HuH-7 (cell line): ENCODE data around the gene SMIM35.

Experiments used
- DNase-seq: peaks from one replicate; pipeline ENCODE4 v3.0.0; 2011; ENCODE audit warnings: low spot score

Gene SMIM35

DNA sequence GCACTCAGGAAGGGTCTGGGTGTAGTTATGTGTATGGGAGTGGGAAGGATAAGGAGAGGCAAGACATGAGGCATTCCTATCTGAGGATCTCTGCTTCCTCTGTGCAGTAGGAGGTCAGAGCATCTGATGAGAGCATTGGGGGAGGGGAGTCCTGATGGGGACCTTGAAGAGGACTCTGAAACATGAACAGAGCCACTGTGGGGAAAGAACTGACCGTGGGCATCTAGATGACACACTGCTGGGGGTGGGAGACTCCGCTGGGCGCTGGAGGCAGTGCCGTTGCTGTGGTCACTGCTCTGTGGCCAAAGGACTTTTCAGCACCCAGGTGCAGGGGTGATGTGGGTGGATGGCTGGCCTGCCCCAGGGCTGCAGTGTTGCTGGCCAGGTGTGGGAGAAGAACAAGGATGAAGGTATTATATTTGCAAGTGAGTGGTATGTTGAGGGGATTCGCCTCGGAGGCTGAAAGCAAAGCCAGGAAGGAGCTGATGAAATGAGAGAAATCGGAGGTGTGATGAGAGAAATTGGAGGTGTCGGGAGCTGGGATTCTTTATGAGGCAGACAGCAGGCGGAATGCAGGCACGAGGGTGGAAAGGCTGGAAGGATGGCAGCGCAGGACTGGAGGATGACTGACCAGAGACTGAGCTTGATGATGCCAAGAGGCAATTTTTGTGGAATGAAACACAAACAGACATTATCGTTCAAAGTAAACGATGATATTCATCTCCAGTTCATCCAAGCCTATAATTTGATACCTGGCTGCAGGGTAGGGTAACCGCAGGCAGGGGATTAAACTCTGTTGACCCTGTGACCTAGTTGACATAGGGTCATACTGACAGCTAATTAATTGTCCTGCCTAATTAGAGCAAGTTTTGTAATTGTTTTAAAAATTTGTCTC, 29.3 kb downstream of the SMIM35 start:
- no peak for DNase-seq

DNA sequence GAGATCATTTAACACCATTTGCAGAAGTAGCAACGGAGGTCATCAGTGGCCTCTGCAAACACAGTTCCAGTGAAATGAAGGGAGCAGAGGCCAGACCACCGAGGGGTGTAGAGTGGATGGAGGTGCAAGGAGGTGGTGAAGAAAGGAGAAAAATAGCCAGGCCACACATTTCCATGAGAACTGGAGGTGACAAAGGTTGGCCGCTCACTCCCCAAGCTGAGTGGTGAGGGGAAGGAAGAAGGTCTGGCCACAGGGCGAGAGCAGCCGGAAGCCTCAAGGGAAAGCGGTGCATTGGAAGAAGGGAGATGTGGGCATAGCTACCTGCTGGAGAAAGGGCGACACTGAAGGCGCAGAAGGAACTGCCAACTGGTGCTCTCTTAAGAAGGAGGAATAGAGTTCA, 30.0 kb downstream of the SMIM35 start:
- no peak for DNase-seq

DNA sequence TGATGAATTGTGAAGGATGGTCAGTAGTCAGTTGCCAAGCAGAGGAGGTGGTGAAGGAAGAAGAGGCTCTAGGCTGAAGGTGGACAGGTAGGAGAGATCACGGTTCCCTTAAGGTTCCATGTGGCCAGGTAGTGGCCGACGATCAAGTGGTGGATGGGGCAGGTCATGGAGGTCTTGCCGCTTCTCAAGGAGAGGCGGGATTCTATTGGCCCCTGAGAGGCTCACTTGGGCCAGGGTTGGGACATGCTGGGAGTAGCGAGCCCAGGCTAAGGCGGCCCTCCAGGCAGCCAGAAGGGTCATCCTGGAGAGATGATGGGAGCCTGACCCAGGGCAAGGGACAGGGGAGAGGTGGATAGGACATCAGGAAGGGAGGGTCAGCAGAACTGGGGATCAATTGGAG, 30.8 kb downstream of the SMIM35 start:
- DNase-seq: no peak

DNA sequence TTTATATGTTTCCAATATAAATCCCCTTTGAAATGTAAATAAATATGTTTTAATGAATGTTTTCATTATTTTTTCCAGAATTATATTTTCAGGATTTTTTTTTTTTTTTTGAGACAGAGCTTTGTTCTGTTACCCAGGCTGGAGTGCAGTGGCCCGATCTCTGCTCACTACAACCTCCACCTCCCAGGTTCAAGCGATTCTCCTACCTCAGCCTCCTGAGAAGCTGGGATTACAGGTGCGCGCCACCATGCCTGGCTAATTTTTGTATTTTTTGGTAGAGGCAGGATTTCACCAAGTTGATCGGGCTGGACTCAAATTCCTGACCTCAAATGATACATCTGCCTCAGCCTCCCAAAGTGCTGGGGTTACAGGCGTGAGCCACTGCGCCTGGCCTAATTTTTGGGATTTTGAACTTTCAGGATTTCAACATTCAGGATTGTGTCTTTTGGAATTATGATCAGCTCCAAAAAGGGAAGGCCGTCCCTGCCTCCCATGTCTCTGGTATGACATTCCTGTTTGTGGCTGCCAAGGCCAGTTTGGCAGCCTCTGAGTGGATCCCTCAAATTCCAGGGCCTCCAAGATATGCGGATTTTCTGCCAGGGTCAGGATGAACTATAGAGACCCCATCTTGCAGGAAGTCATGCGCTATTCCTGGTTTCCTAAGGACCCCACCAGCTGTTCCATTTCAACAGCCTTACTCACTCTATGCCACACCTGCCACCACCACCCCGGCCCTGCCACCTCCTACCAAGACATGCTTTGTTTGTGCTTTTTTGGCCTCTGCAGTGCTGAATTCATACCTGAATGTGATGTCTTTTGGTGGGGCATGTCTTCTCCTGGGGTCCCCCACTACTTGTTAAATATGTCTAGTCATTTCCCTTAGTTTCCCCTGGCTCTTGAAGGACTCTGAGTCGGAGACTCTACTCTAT, 31.8 kb downstream of the SMIM35 start:
- DNase-seq: no peak

DNA sequence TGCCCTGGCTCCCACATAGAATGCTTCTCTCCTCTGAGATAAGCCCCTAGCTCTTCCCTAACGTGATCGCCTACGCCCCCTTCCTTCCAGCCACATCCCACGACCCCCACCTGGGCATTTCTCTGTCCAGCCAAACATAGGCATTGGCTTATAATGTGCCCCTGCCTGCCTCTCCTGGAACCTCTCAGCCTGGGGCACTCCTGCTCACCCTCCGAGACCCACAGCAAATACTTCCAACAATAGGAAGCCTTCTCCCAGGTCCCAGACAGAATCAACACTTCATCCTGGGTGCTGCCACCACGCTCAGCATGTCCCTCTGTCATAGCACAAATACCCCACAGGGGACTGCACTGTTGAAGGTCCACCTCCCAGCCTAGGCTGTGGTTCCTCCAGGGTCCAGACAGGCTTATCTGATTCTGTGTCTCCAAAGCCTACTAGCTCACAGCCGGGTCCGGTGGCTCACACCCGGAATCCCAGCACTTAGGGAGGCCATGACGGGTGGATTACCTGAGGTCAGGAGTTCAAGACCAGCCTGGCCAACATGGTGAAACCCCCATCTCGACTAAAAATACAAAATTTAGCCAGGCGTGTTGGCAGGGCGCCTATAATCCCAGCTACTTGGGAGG, 34.1 kb downstream of the SMIM35 start:
- no peak for DNase-seq

DNA sequence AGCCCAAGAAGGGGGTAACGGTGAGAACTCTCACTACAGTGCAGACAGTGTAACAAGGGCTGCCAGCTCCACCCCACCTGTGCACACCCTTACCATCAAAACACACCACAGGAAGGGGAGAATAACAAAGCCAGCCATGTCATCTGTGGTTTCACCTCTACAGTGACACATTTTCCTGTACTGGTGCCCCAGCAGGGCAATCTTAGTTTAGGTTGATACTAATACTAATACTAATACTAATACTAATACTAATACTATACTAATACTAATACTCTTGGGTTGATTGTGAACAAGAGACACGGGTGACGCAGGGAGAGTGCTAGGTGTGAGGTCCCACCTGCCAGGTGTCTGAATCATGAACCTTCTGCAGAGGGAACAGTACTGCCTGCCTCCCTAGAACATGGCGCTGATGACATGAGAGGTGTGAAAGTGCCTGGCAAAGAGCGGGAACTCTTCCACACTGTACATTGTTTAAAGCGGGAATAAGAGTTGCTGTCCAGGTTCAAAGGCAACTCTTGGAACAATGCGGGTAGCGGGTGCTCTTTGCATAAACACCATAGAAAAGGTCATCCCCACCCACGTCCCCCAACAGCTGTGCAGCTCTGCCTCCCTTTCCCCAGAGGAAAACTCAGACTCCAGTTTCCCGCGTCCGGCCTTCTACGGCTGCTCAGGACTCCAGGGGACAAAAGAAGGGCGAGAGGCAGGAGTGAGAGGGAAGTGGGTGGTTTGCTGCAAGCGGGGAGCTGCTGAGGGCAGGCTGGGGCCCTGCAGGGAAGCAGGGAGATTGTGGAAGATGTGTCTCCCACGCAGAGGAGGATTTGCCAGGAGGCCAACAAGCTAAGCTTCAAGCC, 34.9 kb downstream of the SMIM35 start:
- DNase-seq: no peak

DNA sequence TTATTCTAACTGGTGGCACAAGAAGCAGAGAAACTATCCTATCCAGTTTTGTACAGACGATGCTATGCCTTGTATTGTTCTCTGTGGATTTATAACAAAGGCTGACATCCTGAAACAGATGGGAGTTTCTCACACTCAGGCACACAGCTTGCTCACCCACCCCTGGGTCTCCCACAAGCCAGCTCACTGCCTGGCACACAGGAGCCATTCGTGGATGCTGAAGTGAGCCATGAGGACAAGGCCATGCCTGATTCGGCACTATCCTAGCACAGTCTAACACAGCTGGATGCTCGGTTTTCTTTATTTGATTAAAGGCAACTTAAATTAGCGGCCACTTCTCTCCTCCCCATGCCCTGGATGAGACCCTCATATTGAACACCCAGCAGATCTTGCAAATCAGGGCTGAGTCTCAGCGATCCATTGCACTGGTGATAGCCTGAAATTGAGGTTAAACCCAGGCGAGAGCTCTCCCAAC, 35.6 kb downstream of the SMIM35 start:
- no peak for DNase-seq

DNA sequence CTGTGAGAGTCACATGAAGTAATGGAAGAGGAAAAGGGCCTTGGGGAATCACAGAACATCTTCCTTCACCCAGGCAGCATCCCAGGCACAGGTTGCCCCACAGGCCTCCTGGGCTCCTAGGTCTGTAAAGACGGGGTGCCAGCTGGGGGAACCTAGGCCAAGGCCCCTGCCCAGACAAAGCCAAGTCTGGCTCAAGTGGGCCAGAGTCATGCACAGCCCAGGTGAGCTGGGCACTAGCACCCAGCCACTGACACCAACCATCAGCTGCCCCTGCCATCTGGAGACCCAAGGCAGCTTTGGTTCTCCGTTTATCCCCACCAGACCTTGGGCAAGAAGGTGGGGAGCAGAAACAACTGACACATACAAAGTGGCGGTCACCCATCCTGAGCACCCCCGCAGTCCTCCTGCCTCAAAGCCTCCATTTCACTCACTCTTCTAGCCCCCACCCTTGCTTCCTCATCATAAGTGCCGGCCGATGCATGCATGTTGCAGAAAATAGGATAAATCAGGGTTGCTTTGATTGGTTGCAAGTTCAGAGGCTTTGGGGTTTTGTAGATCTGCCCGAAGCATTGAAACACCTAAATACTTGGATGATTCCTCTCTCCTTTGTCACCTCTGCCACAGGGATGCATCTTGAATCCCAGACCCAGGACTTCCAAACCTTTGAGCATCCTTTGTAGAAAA, 36.4 kb downstream of the SMIM35 start:
- DNase-seq: no peak

DNA sequence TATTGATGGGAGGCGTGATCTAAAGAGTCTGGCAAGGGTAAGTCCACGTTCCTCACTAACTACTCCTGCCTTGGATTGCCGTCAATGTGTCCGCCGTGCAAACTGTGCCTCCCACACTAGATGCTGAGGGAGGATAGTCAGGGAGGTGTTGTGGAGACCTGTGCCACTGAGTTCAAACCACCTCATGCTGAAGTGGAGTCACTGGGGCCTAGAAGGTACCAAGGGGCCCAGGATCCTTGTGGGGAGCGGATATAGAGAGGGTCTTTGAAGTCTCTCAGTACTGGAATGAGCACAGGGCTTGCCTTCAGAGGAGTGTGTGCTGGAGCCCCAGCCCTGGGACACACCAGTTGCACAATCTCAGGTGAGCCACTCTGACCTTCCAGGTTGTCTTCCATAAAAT, 37.0 kb downstream of the SMIM35 start:
- no peak for DNase-seq

DNA sequence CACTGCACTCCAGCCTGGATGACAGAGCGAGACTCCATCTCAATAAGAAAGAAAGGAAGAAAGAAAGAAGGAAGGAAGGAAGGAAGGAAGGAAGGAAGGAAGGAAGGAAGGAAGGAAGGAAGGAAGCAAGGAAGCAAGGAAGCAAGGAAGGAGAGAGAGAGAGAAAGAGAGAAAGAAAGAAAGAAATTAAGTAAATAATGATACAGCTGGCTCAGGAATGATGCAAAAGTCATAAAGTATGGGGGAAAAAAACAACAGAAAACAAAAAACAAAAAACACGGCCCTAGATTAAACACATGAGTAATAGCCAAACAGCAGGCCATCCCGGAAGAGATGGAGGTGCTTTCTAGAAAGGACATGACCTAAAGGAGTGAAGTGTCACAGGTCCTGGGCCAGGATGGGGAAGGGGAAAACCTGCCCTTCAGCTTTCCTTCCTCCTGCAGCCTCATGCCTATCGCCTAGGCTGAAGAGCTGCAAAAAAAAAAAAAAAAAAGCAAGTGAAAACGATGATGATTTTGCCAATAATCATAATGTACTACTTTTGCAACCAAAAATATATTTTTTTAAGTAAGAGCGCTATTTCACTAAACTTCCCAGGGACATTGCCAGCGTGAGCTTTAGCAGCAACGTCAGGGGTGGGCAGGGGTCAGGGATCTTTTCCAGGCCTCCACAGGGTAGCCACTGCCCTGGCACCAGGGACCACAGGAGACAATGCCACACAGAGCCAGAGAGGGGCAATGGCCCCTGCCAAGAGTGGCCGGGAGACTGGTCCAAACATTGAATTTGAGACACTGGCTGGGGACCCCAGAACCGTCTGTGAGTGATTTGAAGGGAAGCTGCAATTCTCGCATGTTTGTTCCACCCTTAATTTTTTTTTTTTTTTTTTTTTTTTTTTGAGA, 38.0 kb downstream of the SMIM35 start:
- no peak for DNase-seq

DNA sequence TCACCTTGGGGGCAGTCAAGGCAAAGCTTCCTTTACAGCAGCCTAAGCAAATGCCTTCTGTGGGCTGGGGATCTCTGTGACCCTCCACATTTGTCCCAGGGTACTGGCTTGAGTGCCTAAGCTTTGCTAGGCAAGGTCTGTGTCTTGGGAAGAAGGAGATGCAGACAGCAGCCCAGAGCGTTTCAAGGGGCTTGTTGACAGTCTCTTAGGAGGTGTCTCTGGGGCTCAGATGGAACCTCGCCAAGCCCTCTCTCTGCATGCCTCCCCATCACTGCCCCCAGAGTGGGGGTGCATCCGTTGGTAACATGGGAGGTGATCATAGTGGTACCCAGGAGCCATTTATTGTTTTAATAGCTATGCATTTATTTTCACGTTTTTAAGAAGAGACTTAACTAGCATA, 39.0 kb downstream of the SMIM35 start:
- DNase-seq: no peak

DNA sequence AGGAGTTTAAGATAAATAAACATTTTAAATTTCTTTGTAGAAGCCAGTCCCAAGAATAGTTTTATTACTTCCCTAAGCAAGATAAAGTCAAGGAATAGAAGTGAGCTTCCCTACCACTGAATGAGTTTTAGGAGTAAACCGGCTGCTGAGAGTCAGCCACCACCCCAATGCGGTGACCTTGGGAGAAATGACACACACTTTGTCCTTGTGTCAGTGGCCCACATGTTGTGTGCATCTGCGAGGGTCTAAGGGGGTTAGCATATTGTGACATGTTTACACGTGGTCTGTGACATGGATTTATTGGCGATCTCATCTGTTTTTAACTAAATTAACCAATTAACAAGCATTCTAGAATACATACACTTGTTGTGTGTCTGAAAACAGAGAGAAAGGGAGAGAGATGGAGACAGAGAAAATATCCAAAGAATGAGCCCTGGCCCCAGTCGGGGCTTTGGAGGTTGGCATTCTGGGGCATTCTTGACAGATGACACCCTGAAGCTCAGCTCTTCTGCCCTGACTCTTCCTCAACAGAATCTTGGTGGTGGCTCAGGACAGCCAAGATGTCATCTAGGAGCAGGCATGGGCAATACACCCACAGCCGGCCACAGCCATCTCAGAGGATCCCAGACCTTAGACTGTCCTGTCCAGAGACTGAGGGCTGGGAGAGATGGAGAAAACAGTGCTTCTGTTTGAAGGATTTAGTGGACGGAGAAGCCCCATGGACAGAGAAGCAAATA, 39.6 kb downstream of the SMIM35 start:
- no peak for DNase-seq

DNA sequence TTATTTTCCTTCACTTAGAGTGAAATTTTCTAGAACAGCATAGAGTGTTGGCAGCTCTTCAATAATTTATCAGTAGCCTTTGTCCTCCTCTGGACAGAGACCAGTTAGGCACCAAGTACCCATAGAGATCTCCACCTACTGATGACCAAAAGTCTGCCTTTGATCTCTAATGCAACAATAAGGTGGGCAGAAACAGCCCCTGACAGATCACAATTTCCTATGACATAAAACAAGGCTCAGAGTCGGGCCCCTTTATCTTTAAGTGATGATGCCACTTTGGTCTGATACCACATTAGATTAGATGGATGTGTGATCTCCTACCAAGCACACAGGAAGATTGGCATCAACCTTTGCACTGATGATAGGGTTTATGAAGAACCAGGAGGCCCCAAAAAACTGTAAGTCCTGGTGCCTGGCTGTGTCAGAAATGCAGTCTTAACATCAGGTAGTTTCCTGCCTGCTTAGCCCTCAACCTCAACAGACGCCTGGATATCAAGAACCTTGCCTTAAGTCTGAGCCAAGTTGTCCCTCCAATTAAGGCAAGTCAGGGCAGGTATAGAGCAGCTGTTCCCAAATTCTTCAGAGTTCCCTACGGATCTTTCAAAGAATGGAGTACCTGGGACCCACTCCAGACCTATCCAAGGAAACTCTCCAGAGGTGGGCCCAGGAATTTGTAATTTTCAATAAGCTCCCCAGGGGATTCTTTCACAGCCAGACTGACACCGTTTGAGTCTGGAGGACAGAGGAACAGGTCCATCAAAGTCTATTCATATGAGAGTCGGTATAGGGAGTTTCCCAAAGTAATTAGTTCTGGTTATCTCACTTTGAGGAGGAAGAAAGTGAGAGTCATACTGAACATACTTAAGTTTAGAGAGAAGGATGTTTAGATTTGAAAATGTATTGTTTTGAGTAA, 40.5 kb downstream of the SMIM35 start:
- no peak for DNase-seq

DNA sequence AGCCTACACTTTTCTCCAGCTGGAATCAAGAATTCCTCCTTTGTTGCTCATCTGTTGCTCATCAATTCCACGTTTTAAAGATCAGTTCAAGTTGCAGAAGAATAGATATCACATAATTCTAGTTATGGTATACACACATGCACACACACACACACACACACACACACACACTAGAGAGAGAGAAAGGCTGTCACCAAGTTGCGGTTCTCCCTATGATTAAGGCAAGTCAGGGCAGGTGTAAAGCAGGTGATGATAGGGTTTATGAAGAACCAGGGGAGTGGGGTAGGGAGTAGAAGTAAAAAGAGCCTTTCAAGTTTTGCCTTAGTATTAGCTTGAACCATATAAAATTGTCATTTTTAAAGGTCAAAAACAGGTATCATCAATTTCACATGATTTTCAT, 41.6 kb downstream of the SMIM35 start:
- DNase-seq: no peak

DNA sequence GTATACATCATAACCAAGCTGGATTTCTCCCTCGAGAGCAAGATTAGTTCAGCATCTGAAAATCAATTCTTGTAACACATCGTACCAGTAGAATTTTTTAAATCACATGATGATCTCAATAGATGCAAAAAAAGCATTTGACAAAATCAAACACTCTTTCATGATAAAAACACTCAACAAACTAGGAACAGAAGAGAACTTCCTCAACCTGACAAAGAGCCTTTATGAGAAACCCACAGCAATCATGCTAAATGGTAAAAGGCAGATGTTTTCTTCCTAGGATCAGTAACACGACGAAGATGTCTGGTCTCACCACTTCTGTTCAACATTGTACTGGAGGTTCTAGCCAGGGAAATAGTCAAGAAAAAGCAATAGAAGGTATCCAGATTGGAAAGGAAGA, 44.0 kb downstream of the SMIM35 start:
- DNase-seq: no peak

DNA sequence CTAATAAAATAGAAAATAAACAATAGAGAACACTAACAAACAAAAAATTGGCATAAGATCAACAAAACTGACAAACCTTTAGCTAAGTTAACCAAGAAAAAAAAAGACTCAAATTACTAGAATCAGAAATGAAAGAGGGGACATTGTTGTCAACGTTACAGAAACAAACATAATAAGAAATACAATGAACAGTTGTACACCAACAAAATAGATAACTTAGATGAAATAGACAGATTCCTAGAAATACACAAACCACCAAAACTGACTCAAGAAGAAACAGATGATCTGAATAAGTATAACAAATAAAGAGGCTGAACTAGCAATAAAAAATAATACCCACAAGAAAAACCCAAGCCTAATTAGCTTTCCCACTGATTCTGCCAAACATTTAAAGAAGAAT, 44.6 kb downstream of the SMIM35 start:
- no peak for DNase-seq

DNA sequence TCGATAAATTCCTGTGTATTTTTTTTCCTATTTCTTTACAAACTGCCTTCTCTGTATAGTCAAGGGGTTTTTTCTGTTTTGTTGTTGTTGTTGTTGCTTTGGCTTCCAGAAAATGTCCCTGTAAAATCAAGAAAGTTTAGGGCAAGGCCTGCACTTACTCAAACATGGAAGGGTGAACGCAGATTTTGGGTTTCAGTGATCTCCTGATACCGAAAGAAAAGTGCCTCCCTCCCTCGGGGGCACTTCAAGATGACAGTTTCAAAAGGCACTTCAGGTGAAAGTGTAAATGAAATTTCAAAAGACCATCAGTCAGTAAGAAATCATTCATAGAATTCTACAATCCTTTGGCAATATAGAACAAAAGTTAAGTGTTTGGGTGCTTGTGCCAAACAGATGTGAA, 53.3 kb downstream of the SMIM35 start:
- DNase-seq: no peak

DNA sequence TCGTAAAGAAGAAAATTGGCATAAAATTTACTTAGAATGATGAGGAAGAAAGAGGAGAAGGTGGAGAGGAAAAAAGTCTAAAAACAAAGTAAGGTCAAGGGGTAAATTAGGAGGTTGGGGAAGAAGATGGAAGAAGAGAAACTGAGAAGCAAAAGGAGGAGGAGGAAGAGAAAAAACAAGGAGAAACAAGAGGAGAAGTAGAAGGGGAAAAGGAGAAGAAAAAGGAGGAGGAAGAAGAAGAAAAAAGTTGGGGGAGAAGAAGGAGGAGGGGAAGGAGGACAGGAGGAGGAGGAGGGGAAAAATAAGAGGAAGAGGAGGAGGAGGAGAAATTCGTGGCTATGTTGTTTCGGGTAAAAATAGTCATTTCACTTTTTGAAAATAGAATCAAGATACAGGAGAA, 58.1 kb downstream of the SMIM35 start:
- DNase-seq: no peak
